ENCODE results near the gene G3BP1. TPM values are rescaled to one million over a fixed set of nuclear protein-coding genes. Genes with fewer than 3 reads are reported as not detected.
A peak's percentile ranks its signal among the peaks of the same experiment; 100 is the strongest.
"Not testable (repeated sequence)": the region's sequence is repeated elsewhere in the genome, so short reads cannot be mapped to it uniquely, and the experiment has no call there.

Gene G3BP1
- 100 to 1,000 TPM; 117 to 184 (median 168) TPM for polyA plus RNA-seq (ENCODE audit: insufficient read length in 4 of 4)

- DNase-seq (ENCODE audit: low read depth in 4 of 4, low spot score in 3 of 4), result peak; percentile 100
Observed at GRCh38 chr5:151771259-151772028, at the start of gene G3BP1. Gene G3BP1 (plus strand): TSS chr5:151771954. CDS start chr5:151786621, 14,667 bp downstream.

GRCh38 chr5:151722546-151722945 is 49.2 kb upstream of the G3BP1 start:
- no peak for DNase-seq (ENCODE audit: low read depth in 4 of 4, low spot score in 3 of 4)

DNA sequence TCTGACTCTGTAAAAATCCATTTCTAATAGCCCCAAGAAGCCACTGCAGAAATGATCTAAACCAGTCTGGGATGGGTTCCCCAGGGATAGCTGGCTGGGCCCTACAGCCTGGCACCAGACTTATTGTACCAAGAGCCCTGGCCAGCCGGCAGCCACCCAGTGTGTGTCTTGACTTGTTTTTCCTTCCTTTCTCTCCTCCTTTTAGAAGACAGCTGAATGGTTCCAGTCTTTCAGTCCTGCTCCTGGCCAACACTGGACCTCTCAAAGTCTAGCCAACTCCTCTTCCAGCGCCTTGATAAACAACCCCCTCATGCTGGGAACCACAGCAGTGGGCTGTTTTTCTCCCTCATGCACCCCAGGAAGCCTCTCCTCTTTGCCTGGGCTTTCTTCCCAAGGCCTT is 47.4 kb upstream of the G3BP1 start:
- no peak for DNase-seq (ENCODE audit: low read depth in 4 of 4, low spot score in 3 of 4)

DNA sequence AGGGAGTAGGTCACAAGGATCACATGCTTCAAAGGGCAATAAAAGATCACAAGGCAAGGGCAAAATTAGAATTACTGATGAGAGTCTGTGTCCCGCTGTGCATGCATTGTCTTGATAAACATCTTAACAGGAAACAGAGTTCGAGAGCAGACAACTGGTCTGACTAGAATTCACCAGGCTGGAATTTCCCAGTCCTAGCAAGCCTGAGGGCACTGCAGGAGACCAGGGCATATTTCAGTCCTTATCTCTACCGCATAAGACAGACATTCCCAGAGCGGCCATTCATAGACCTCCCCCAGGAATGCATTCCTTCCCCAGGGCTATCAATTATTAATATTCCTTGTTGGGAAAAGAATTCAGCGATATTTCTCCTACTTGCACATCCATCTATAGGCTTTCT is 42.2 kb upstream of the G3BP1 start:
- not testable (repeated sequence) for DNase-seq (ENCODE audit: low read depth in 4 of 4, low spot score in 3 of 4)

DNA sequence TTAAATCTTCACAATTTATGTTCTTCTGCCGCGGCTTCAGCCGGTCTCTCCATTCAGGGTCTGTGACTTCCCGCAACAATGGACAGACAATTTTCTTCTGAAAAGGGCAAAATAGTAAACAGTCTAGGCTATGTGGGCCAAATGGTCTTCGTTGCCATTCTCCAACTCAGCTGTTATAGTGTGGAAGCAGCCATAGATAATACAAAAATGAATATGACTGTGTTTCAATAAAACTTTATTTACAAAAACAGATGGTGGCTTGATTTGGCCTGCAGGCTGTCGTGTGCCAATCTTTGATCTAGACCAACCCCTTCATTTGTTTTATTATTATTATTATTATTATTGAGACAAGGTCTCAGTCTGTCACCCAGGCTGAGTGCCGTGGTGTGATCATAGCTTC is 41.4 kb upstream of the G3BP1 start:
- no peak for DNase-seq (ENCODE audit: low read depth in 4 of 4, low spot score in 3 of 4)

- no peak for DNase-seq (ENCODE audit: low read depth in 4 of 4, low spot score in 3 of 4)
Observed at GRCh38 chr5:151733358-151734063, 38.2 kb upstream of the G3BP1 start.

- no peak for DNase-seq (ENCODE audit: low read depth in 4 of 4, low spot score in 3 of 4)
Observed at GRCh38 chr5:151734064-151734408, 37.7 kb upstream of the G3BP1 start.

GRCh38 chr5:151735646-151736045 is 36.1 kb upstream of the G3BP1 start:
- no peak for DNase-seq (ENCODE audit: low read depth in 4 of 4, low spot score in 3 of 4)

- no peak for DNase-seq (ENCODE audit: low read depth in 4 of 4, low spot score in 3 of 4)
Observed at GRCh38 chr5:151737431-151737830, 34.3 kb upstream of the G3BP1 start.

DNA sequence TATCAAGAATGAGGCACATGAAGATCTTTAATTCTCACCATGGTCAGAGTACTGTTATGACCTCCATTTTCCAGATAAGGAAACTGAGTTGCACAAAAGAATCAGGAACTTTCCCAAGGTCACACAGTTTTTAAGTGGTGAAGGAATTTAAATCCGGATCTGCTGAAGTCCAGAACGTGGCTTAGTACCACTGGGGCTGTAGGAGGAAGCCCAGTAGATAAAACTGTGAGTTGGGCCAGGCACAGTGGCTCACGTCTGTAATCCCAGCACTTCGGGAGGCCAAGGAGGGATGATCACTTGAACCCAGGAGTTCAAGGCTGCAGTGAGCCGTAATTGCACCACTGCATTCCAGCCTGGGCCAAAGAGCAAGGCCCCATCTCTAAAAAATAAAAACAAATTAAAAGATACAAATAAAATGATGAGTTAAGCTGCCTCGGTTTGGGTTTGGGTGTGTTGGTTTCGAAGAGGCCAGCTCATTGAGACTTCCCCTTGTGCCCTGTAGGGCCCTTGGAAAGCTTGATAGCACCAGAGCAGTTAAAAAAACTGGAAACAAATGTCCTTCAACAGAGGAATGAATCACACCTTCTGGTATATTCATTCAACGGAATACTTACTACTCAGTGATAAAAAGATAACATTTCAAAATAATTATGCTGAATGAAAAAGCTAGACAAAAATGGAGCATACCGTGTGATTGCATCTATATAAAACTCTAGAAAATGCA is 33.5 kb upstream of the G3BP1 start:
- DNase-seq (ENCODE audit: low read depth in 4 of 4, low spot score in 3 of 4), result no peak

DNA sequence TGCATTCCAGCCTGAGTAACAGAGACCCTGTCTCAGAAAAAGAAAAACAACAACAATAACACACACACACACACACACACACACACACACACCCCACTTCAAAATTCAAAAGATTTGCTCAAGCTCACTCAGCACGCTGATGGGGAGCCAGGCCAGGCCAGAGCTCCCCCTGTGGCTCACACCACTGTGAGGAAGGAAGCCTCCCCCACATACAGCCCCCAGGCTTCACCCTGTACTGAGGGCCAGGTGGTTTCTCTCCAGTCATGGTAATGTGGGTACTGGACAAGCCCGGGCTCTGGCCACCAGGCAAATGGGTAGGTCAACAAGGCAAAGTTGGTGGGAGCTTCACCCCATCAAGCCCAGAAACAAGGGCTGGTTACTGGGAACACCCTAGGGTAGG is 32.4 kb upstream of the G3BP1 start:
- no peak for DNase-seq (ENCODE audit: low read depth in 4 of 4, low spot score in 3 of 4)

DNA sequence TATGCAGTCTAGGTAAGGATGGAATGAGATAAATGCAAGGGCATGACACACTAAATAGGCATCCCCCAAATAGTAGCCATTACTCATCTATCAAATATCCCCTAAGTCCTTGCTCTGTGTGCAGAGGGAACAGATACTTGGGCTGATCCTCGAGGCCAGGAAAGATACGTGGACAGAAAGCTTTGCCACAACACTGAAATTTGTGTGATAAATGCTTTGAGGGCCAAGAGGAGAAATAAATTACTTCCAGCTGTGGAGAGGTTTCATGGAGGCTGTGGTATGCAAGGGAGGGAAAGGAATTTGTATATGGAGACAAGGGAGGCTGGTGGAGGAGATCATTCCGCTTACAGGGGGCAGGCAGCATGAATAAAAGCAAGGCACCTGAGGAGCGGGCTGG is 31.8 kb upstream of the G3BP1 start:
- no peak for DNase-seq (ENCODE audit: low read depth in 4 of 4, low spot score in 3 of 4)

DNA sequence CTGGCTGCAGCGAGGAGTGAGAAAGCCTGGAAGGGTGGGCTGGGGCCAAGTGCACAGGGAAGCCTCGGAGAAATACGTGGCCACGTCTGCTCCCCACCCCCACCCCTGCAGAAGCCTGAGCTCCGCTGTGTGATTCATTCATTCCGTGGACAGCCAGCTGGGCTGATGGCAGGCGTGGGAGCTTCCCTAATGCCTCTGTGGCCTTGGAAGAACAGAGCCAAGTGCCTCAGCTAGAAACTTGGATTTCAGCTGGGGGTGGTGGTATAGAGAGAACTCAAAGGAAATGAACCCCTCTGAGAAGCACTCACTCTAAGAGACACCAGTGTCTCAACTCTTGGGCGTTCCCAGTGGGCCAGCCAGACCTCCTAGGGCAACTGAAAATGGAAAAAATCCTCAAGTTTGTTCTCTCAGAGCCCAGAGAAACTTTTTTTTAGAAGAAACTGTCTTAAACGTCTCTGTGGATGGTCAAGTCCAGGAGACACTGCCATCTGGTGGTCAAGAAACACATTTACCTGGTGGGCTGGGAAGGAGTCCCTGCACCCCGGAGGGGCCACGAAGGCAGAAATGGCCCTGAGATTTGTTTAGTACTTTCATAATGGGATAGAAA is 31.3 kb upstream of the G3BP1 start:
- peak in 1 of 4 donors; percentile 65 for DNase-seq (ENCODE audit: low read depth in 4 of 4, low spot score in 3 of 4)

DNA sequence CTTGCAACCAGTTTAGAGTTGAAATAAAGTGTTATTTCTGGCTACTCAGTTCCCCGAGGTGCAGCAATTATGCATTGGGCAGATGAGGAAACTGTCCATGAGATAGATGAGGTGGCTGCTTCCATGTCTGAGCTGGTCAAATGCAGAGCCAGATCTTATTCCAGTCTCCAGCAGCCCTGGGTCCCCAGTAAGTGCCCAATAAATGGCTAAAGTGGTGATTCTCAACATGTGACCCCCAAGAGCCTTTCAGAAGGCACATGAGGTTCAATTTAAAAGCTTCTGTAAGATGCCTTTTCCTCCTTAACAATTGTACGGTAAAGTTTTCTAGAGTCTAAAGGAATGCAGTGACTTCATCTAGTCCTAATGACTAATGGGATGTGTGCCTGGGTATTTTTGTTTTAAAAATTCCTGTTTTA is 30.8 kb upstream of the G3BP1 start:
- DNase-seq (ENCODE audit: low read depth in 4 of 4, low spot score in 3 of 4), result no peak

GRCh38 chr5:151741678-151742423 is 29.9 kb upstream of the G3BP1 start:
- DNase-seq (ENCODE audit: low read depth in 4 of 4, low spot score in 3 of 4), result no peak

GRCh38 chr5:151742870-151743294 is 28.9 kb upstream of the G3BP1 start:
- peak in 1 of 4 donors; percentile 37 for DNase-seq (ENCODE audit: low read depth in 4 of 4, low spot score in 3 of 4)

DNA sequence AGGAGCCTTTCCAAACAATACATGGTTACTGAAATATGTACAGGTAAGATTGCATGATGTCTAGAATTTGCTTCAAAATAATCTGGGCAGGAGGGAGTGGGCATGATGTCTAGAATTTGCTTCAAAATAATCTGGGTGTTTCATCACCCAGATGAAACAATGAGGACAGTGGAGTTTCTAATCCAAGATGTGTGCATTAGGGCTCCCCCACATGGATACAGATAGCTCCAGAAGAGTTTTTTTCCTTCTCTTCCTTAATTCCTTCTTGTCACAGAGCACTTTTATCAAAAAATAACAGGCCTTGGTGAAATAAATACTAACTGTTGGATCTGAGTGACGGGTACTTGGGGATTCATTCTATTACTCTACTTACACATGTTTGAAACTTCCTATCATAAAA is 28.2 kb upstream of the G3BP1 start:
- no peak for DNase-seq (ENCODE audit: low read depth in 4 of 4, low spot score in 3 of 4)

- DNase-seq (ENCODE audit: low read depth in 4 of 4, low spot score in 3 of 4), result no peak
Observed at GRCh38 chr5:151745071-151745705, 26.6 kb upstream of the G3BP1 start.

DNA sequence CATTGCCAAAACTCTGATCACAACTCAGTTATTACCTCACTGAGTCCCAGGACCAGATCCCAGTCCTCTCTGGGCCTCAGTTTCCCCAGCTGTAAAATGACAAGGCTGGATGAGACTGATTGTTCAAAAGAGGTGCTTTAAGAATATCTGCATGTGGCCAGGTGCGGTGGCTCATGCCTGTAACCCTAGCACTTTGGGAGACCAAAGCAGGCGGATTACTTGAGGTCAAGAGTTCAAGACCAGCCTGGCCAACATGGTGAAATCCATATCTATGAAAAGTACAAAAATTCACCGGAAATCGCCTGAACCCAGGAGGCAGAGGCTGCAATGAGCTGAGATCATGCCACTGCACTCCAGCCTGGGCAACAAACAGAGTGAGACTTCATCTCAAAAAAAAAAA is 21.6 kb upstream of the G3BP1 start:
- no peak for DNase-seq (ENCODE audit: low read depth in 4 of 4, low spot score in 3 of 4)

DNA sequence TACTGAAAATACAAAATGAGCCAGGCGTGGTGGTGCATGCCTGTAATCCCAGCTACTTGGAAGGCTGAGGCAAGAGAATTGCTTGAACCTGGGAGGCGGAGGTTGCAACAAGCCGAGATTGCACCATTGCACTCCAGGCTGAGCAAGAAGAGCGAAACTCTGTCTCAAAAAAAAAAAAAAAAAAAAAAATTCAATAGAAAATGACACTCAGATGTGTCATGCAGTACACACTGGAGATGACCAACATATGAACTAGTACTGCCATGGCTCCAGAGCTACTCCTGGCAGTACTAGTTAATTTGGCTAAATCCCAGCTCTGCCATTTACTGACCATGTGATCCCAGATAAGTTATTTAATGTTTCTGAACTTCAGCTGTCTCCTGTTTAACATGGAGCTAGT is 20.7 kb upstream of the G3BP1 start:
- DNase-seq (ENCODE audit: low read depth in 4 of 4, low spot score in 3 of 4), result no peak
